HG03571 (cell line): Measurements from ENCODE around the gene BZW2.

Experiments
- ATAC-seq: cut with Tn5 transposase; IDR thresholded peaks from one replicate; pipeline ENCODE4 v1.9.1; 2021; ENCODE audit not compliant: unreplicated experiment

The BZW2 gene

GRCh38 chr7:16645593-16646471, at the start of gene BZW2, which contains the start of gene ANKMY2:
BZW2 (plus strand) TSS chr7:16646181; CDS start chr7:16665444, 19,263 bp downstream.
ANKMY2 (minus strand) TSS chr7:16645754; CDS start chr7:16645573, 181 bp downstream.
- peak; percentile 98 for ATAC-seq

- ATAC-seq = no peak
Observed at GRCh38 chr7:16598015-16598414, 48.0 kb upstream of the BZW2 start.

DNA sequence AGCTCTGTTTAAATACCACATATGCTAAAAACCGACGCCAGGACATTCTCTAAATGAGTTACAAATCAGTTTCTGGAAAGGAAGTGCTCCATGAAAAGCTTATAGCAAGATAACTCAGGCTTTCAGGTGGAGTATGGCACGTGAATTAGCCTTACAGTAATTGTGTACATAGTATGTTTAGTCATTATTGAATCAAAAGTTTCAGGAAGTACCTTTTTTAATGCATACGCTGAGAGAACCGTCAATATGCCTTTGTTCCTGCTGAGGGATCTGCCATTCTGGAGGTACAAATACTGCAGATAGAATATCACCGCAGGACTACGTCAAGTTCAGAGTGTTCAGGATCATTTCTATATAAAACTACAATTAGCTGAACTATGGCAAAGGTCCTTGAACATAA, 46.1 kb upstream of the BZW2 start:
- ATAC-seq = no peak

- no peak for ATAC-seq
Observed at GRCh38 chr7:16603633-16604032, 42.3 kb upstream of the BZW2 start.

DNA sequence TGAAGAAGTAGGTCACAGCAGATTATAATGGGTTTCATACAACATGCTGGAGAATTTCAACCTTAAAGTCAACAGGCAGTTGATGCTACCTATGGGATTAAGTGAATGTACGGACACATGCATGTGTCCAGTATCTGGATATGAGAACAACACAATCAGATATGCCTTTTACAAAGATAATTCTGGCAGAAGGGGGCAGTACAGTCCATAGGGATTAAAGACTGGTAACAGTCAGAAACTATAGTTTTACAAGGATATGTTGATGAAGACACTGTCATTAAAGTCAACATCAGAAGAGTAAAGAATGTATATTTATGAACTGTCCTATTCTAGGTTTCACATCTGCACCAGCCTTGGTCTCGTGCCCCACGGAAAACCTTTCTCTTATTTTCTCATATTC, 41.9 kb upstream of the BZW2 start:
- ATAC-seq = no peak

DNA sequence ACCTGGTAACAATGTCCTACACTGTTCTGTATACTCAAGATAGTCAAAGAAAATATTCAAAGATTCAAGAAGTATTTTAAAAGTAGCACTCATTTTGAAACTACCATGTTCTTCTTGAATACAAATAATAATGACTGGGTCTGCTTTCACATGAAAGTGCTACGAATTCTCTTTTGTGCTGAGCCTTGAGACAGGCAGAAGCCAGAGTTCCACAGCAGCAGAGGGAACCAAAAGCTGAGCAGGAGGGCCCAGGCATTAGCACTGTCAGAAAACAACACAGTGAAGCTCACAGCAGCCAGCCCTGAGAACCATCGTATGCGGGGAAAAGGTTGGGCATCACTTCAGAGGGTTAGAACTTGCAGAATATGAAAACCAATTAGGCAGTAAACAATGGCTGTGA, 39.3 kb upstream of the BZW2 start:
- ATAC-seq = no peak

DNA sequence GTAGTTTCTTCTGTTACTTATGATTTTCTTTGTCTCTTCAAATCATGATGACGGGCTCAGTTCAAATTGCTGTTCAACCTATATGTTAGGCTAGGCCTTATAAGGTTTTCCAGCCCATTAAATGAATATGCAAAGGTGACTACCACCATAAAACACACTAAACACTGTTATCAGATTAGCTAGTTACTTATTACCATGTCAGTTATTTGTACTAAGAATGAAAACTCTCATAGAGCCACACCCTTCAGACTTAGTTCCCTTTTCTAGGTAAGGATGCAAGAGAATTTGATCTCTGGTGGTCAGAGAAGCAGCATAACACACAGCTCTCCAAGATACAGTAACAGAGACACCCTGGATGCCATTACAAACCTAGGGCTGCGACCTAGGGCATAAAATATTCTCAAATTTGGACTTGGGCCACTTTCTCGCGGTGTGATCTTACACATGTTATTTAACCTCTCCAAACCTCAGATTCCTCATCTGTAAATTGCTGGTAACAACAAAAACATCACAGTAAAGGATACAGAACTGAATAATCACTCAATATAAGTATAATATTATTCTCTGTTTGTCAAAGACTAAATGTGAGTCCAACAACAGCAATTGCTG, 36.0 kb upstream of the BZW2 start:
- peak; percentile 76 for ATAC-seq

GRCh38 chr7:16611711-16612110, 34.3 kb upstream of the BZW2 start:
- ATAC-seq = no peak

DNA sequence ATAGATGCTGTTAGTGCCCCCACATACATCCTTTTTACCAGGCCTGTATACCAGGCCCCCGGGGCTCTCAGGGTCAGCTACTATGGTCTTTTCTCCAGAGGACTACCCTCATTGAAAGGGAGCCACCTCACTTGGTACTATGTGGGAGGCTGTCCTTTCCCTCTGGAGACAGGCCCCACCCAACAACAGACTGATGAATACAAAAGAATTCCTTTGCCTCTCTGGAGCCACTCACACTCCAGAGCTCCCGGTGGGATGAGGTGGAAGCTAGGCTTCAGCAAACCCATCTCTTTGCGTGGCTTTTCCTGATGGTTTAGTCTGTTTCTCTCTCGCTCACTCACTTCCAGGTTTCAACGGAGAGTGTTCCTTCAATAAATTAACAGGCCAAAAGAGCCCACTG, 30.8 kb upstream of the BZW2 start:
- ATAC-seq = no peak

DNA sequence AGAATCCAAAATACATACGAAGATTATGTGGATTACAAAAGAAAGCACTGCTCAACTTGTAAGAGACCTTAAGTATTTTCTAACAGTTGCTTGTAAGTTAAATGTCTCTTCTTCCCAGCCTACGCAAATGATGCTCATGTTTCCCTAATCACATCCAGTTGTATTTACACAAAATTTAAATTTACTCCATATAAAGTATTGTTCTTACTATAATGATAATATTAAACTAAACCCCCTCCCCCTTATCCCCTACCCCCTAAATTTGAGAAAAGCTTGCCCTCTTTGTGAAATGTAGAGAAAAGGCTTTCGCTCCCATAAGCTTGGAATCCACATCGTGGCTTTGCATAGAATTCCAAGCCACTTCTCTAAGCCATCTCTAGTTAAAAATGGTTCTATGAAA, 29.9 kb upstream of the BZW2 start:
- no peak for ATAC-seq

DNA sequence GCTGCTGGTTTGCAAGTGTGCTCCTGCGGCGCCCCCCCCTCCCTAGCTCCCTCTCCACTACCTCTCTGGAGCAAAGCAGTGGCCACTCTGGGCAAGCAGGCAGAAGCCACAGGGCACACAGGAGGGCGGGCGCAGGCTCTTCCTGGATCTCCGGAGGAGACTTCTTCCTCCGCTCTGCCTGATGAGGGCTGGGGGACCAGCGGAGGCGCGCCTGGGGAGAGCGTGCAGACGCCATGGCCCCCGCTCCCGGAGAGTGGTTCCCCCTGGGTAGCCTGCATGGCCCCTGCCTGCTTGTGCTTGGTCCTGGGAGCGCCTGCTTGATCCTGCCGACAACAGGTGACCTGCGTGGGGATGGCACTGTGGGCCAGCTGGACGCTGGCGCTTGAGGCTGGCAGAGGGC, 29.4 kb upstream of the BZW2 start:
- no peak for ATAC-seq

DNA sequence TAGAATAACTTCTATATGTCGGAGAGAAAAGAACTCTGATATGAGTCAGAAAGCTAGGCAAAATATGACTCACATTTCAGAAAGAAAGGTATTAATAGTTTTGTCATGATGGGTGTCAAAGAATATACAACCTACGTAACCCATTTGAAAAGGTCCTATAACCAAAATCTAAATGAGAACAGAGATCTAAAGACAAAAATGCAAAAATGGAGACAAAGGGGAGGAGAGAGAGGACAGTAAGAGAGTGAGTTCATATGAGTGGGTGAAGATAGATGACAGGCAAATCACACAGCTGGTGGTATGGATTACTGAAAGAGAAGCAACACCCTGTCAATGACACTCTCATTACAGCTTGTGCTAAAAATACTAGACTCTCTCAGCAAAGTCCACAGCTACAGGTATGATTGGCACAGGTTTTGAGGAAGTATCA, 26.0 kb upstream of the BZW2 start:
- peak; percentile 47 for ATAC-seq

DNA sequence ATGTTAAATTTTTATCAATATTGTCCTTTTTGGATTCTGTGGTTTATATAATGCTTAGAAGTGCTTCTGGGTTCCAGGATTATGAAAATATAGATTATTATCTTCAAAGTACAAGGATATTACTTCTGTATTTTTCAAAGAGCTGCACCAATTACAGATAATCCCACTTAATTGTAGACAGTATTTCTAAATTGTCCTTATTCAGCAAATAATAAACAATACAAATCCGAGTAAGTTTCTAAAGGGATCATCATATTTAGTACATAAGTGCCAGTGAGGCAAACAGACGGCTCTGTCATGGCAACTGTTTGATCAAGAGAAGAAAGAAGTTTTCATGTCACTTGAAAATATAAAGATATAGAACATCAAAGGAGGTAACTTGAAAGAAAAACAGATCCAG, 19.6 kb upstream of the BZW2 start:
- no peak for ATAC-seq

- ATAC-seq = no peak
Observed at GRCh38 chr7:16627236-16627635, 18.7 kb upstream of the BZW2 start.

GRCh38 chr7:16630654-16631053, 15.3 kb upstream of the BZW2 start:
- no peak for ATAC-seq

DNA sequence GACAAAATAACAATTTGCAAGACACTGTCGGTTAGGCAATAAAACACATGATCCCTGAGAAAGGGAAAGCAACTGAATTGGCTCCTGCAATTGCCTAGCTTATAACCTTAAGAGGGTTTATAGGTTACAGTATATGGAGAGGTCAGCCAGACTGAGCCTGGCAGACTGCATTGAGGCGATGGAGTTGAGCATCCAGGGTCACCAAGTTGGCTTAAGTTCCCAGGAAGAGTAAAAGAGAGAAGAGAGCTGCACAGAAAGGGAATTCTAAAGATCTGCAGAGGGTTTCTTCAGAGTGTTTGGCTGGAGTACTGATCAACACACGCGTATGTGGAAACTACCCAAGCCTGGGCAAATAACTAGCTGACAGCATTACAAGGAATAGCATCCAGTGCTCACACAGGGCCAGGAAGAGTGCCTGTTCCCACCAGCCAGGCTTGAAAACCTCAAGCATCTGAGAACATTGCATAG, 11.7 kb upstream of the BZW2 start:
- no peak for ATAC-seq

DNA sequence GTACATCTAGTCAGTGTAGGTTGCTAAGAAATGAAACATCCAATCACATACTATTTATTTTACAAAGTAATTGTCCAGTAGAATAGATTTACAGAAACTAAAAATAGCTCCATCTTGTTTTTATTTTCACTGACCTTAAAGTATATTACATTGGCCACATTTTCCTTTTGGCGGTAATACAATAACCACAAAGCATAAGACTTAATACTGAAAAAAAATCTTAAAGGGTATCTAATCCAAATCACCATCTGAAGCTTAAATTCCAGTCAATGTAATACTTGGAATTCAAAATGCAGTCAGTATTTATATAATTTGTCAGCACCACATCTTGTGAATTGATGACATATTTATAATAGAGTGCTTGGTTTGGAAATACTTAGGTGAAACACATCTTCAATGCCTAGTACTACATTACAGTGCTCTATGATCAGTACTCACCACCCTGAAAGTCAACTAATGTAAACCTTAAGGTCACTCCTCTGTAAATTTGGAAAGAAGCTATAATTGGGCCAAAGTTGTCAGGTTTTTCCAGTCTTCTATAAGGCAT, 9.4 kb upstream of the BZW2 start:
- no peak for ATAC-seq

DNA sequence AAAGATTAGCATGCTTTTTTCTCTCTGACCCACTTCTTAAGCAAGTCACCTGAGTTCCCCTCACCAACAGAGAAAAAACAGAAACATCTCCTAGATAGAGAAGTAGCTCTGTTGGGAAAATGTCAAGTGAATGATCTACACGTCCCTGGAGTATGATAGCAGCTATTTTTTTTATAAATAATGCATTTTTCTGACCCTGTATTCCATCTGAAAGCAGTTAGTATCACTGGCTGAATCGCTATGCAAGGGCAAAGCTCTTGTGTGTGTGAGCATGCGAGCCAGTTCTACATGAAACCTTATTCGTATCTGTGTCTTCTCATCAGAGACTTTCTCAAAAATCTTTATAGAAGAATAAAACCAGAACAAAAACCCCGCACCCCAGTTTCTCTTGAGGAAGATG, 8.6 kb upstream of the BZW2 start:
- ATAC-seq = no peak

- ATAC-seq = no peak
Observed at GRCh38 chr7:16638282-16639280, 7.4 kb upstream of the BZW2 start.

DNA sequence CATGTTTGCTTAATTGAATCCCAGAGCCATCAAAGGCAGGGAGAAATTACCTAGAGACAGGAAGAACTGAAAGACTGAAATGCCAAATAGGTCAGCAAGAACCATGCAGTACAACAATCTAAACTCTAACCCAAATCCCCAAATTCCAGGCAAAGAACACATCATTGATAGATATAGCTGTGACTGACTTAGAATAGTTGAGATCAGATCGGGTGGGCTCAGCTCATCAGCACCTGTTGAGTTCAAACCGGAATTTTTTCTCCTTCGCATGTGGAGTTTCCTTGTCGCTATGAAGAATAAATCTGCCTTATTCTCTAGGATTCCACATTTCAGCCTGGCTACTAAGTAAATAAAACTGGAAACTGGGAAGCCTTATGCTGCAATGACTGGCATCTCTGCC, 1.8 kb upstream of the BZW2 start:
- ATAC-seq = no peak
